Measurements from ENCODE around the gene STXBP6. TPM values are rescaled to one million over a fixed set of nuclear protein-coding genes. Genes with fewer than 3 reads are reported as not detected.
"Not testable (repeated sequence)": the region's sequence is repeated elsewhere in the genome, so short reads cannot be mapped to it uniquely, and the experiment has no call there.

The STXBP6 gene
- polyA plus RNA-seq, 4 donors = 7.3 to 8.7 (median 8.2) TPM

GRCh38 chr14:24990773-24991172 is 59.2 kb downstream of the STXBP6 start:
- no peak for DNase-seq (ENCODE audit: low read depth in 4 of 4, low spot score in 3 of 4)

GRCh38 chr14:24990050-24990449 is 59.9 kb downstream of the STXBP6 start:
- DNase-seq (ENCODE audit: low read depth in 4 of 4, low spot score in 3 of 4) = no peak

- no peak for DNase-seq (ENCODE audit: low read depth in 4 of 4, low spot score in 3 of 4)
Measured at GRCh38 chr14:24988760-24989159, 61.2 kb downstream of the STXBP6 start.

- no peak for DNase-seq (ENCODE audit: low read depth in 4 of 4, low spot score in 3 of 4)
Measured at GRCh38 chr14:24986206-24986893, 63.6 kb downstream of the STXBP6 start.

- DNase-seq (ENCODE audit: low read depth in 4 of 4, low spot score in 3 of 4) = peak in 2 of 4 donors; percentile 39 to 46
Measured at GRCh38 chr14:24984846-24985589, 64.9 kb downstream of the STXBP6 start.

GRCh38 chr14:24982472-24983155 is 67.3 kb downstream of the STXBP6 start:
- DNase-seq (ENCODE audit: low read depth in 4 of 4, low spot score in 3 of 4) = no peak

GRCh38 chr14:24979725-24980239 is 70.2 kb downstream of the STXBP6 start:
- no peak for DNase-seq (ENCODE audit: low read depth in 4 of 4, low spot score in 3 of 4)

GRCh38 chr14:24978862-24979724 is 70.9 kb downstream of the STXBP6 start:
- no peak for DNase-seq (ENCODE audit: low read depth in 4 of 4, low spot score in 3 of 4)

GRCh38 chr14:24976602-24977001 is 73.3 kb downstream of the STXBP6 start:
- no peak for DNase-seq (ENCODE audit: low read depth in 4 of 4, low spot score in 3 of 4)

GRCh38 chr14:24975393-24975792 is 74.6 kb downstream of the STXBP6 start:
- no peak for DNase-seq (ENCODE audit: low read depth in 4 of 4, low spot score in 3 of 4)

- no peak for DNase-seq (ENCODE audit: low read depth in 4 of 4, low spot score in 3 of 4)
Measured at GRCh38 chr14:24974591-24975374, 75.2 kb downstream of the STXBP6 start.

GRCh38 chr14:24972844-24973243 is 77.1 kb downstream of the STXBP6 start:
- no peak for DNase-seq (ENCODE audit: low read depth in 4 of 4, low spot score in 3 of 4)

GRCh38 chr14:24971255-24971654 is 78.7 kb downstream of the STXBP6 start:
- no peak for DNase-seq (ENCODE audit: low read depth in 4 of 4, low spot score in 3 of 4)

- no peak for DNase-seq (ENCODE audit: low read depth in 4 of 4, low spot score in 3 of 4)
Measured at GRCh38 chr14:24966579-24966964, 83.4 kb downstream of the STXBP6 start.

GRCh38 chr14:24965934-24966578 is 83.9 kb downstream of the STXBP6 start:
- DNase-seq (ENCODE audit: low read depth in 4 of 4, low spot score in 3 of 4) = no peak

- DNase-seq (ENCODE audit: low read depth in 4 of 4, low spot score in 3 of 4) = no peak
Measured at GRCh38 chr14:24965578-24965933, 84.4 kb downstream of the STXBP6 start.

- no peak for DNase-seq (ENCODE audit: low read depth in 4 of 4, low spot score in 3 of 4)
Measured at GRCh38 chr14:24964591-24964990, 85.4 kb downstream of the STXBP6 start.

- no peak for DNase-seq (ENCODE audit: low read depth in 4 of 4, low spot score in 3 of 4)
Measured at GRCh38 chr14:24964048-24964447, 85.9 kb downstream of the STXBP6 start.

- not testable (repeated sequence) for DNase-seq (ENCODE audit: low read depth in 4 of 4, low spot score in 3 of 4)
Measured at GRCh38 chr14:24962118-24962517, 87.8 kb downstream of the STXBP6 start.

All from right renal pelvis (tissue), 4 donors.